Measurements from ENCODE around the gene MPP2. TPM values are rescaled to one million over a fixed set of nuclear protein-coding genes. Genes with fewer than 3 reads are reported as not detected.

The MPP2 gene
- polyA plus RNA-seq, 1 of the 3 experiments (the other 2 are of a cell fraction) = 8.3 TPM

DNA sequence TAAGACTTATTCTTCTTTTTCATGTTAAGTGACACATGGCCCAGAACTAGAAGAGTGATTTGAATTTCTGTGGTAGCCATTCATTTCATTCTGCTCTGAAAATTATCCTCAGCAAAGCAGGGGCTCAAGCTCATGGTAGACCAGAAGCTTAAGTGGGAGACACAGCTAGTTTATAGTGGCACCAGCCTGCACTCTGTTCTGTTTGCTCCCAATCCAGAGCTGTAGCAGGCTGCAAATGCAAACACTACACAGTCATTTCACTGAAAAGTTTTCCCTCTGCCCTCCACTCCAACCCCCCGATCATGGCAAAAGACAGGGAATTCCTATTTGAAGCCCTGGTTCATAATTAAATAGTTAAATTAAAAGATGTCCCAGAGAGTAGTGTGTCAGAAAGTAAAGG is 17.1 kb downstream of the MPP2 start (continued):
- TF ChIP-seq FOSL2 (IDR thresholded peaks at IDR 0.05; ENCODE audit: borderline replicate concordance, low read depth) (no peak), NRF1 (IDR thresholded peaks at IDR 0.05; ENCODE audit: low read depth, low read length) (no peak), RAD21 (IDR thresholded peaks at IDR 0.05; ENCODE audit: low read length) (no peak), JUND (IDR thresholded peaks at IDR 0.05) (no peak)

DNA sequence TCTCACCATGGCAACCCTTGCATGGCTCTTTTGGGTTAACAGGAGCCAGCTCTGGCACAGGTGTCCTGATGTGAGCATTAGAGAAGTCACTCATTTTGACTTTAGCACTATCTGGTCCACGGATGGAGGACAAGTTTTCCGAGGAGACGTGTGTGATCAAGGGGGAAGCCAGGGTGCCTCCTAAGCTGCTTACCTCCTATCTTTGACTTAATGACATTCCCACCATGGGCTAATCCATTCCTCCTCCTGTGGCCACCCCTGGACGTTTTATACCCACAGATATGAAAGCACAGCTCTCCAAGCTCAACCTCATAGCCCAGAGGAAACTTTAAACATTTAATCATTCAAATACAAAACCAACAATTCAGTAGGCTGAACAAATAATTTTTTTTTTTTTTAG is 18.8 kb downstream of the MPP2 start:
- H3F3A ChIP-seq (replicated peaks; ENCODE audit: insufficient read depth) = no peaks in the 10 kb centered on the region
- H3K4me1 ChIP-seq (ENCODE audit: control insufficient read depth in 1 of 2, insufficient read depth in 2 of 2, low read depth in 1 of 2, low read length in 1 of 2) = peaks cover 0 to 9% of the 10 kb centered on the region in 2 experiments; a peak in 1 of 4 replicates
- no peak overlapping the region for H2AFZ ChIP-seq (ENCODE audit: low read depth)
- no peak overlapping the region for H3K4me3 ChIP-seq (ENCODE audit: low read depth in 2 of 2, low read length in 1 of 2)
- 75% methylated on average over 4 of the region's 4 CpGs for WGBS (ENCODE audit: low lambda C conversion rate)
- H3K9me3 ChIP-seq = no peaks in the 10 kb centered on the region
- H4K20me1 ChIP-seq (ENCODE audit: insufficient read depth) = no peaks in the 10 kb centered on the region
- H3K36me3 ChIP-seq (replicated peaks in 1 of 2; ENCODE audit: control insufficient read depth in 1 of 2, insufficient read depth in 2 of 2, low read length in 1 of 2) = no peaks in the 10 kb centered on the region
- no peaks in the 10 kb centered on the region for H3K27me3 ChIP-seq (ENCODE audit: insufficient read depth)
- CTCF ChIA-PET = interaction anchor here (1.0 to 23.5 kb wide), 4 partner anchors 10 to 106 kb away, joined by 4 to 344 read pairs (median 4); no protein-coding TSS in a partner anchor
- no peak for DNase-seq
- POLR2A ChIA-PET = no interaction called here
- no peak for TF ChIP-seq POLR2AphosphoS5 (IDR thresholded peaks at IDR 0.05; ENCODE audit: low read depth, low read length)
- no peak for TF ChIP-seq ELF1 (IDR thresholded peaks at IDR 0.05)
- TF ChIP-seq NFIC (IDR thresholded peaks at IDR 0.05; ENCODE audit: borderline replicate concordance) = no peak
- no peak overlapping the region for H3K27ac ChIP-seq (ENCODE audit: low read depth in 2 of 2, low read length in 1 of 2)
- H3K79me2 ChIP-seq (ENCODE audit: insufficient read depth) = no peaks in the 10 kb centered on the region
- no peak overlapping the region for H3K9ac ChIP-seq
- no peak overlapping the region for H3K4me2 ChIP-seq
- H3K9me2 ChIP-seq = no peaks in the 10 kb centered on the region

DNA sequence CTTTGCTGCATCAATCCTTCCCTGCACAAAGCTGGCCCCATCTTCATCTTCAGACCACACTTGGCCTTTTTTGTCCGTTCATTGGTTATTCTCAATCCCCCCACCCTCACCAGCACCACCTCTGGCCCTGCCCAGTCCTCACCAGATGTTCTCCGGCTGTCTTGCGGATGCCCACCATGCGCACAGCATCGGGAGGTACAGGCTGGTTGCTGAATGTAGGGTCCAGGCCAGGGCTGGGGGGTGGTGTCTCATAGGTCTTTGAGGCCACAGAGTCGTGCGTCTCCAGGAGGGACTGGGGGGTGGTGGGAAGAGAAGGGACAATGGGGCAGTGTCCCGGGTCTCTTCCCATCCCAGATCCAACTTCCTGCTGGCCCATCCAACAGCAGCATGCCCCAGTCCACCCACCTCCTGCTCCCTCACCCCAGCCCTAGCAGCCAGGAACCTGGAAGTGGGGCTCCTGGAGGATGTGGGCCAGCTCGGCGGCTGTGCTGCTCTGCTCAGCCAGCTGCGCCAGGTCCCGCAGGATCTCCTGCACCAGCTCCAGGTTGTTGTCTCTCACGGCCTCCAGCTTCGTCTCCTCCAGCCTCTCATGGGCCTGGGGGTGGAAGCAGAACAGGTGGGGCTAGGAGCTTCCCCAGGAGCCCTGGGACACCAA is 24.4 kb downstream of the MPP2 start:
- CTCF ChIA-PET = interaction anchor here (1.2 to 10.0 kb wide), 4 partner anchors 16 to 285 kb away, joined by 4 to 344 read pairs (median 52); partner anchors contain the start of genes MPP2 and PPY
- peaks cover 0 to 2% of the 10 kb centered on the region in 2 experiments; a peak in 1 of 4 replicates for H3K4me1 ChIP-seq (ENCODE audit: control insufficient read depth in 1 of 2, insufficient read depth in 2 of 2, low read depth in 1 of 2, low read length in 1 of 2)
- 93% methylated on average over 7 of the region's 14 CpGs for WGBS (ENCODE audit: low lambda C conversion rate)
- no peaks in the 10 kb centered on the region for H3F3A ChIP-seq (replicated peaks; ENCODE audit: insufficient read depth)
- DNase-seq = no peak
- no peaks in the 10 kb centered on the region for H3K36me3 ChIP-seq (replicated peaks in 1 of 2; ENCODE audit: control insufficient read depth in 1 of 2, insufficient read depth in 2 of 2, low read length in 1 of 2)
- H3K27me3 ChIP-seq (ENCODE audit: insufficient read depth) = no peaks in the 10 kb centered on the region
- no peaks in the 10 kb centered on the region for H3K9me3 ChIP-seq
- no peaks in the 10 kb centered on the region for H3K9me2 ChIP-seq
- POLR2A ChIA-PET = no interaction called here
- H3K4me3 ChIP-seq (ENCODE audit: low read depth in 2 of 2, low read length in 1 of 2) = no peak overlapping the region
- H2AFZ ChIP-seq (ENCODE audit: low read depth) = no peak overlapping the region
- no peaks in the 10 kb centered on the region for H4K20me1 ChIP-seq (ENCODE audit: insufficient read depth)
- no peaks in the 10 kb centered on the region for H3K79me2 ChIP-seq (ENCODE audit: insufficient read depth)
- H3K9ac ChIP-seq = no peak overlapping the region
- H3K4me2 ChIP-seq = no peak overlapping the region
- no peak for TF ChIP-seq TCF12 (IDR thresholded peaks at IDR 0.05)
- no peak for TF ChIP-seq RCOR1 (IDR thresholded peaks at IDR 0.05; ENCODE audit: low read length)
- TF ChIP-seq MXI1 (IDR thresholded peaks at IDR 0.05; ENCODE audit: low read depth, low read length) = no peak
- TF ChIP-seq, protein P1, sequence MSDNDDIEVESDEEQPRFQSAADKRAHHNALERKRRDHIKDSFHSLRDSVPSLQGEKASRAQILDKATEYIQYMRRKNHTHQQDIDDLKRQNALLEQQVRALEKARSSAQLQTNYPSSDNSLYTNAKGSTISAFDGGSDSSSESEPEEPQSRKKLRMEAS (IDR thresholded peaks at IDR 0.05; ENCODE audit: low read depth) = no peak
- TF ChIP-seq SMC3 (IDR thresholded peaks at IDR 0.05; ENCODE audit: low read depth, low read length) = no peak
- no peak for TF ChIP-seq NRF1 (IDR thresholded peaks at IDR 0.05; ENCODE audit: low read depth, low read length)
- TF ChIP-seq FOXJ3 (CRISPR knock-in tag; IDR thresholded peaks at IDR 0.05) = no peak
- TF ChIP-seq, protein P2, sequence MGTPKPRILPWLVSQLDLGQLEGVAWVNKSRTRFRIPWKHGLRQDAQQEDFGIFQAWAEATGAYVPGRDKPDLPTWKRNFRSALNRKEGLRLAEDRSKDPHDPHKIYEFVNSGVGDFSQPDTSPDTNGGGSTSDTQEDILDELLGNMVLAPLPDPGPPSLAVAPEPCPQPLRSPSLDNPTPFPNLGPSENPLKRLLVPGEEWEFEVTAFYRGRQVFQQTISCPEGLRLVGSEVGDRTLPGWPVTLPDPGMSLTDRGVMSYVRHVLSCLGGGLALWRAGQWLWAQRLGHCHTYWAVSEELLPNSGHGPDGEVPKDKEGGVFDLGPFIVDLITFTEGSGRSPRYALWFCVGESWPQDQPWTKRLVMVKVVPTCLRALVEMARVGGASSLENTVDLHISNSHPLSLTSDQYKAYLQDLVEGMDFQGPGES (IDR thresholded peaks at IDR 0.05; ENCODE audit: low read depth, low read length) = no peak
- H3K27ac ChIP-seq (ENCODE audit: low read depth in 2 of 2, low read length in 1 of 2) = no peak overlapping the region

All from SK-N-SH (cell line).